Hepatocyte (in vitro differentiated cells): ENCODE results near the gene HNRNPH1. TPM values are rescaled to one million over a fixed set of nuclear protein-coding genes. Genes with fewer than 3 reads are reported as not detected.

Experiments
- DNase-seq: peaks from one replicate; pipeline ENCODE4 v3.0.0-alpha.2; 2016; ENCODE audit warnings: low spot score
- H2AFZ ChIP-seq: fragments of 200-600 bp; sonication (generic); 2 replicates; pipeline ENCODE4 v1.6.0; 2016; ENCODE audit warnings: antibody characterized with exemption, mild to moderate bottlenecking
- H3K27ac ChIP-seq: fragments of 200-600 bp; sonication (generic); 2 replicates; pipeline ENCODE4 v1.5.1; 2016; ENCODE audit warnings: mild to moderate bottlenecking
- H3K27me3 ChIP-seq: fragments of 200-600 bp; sonication (generic); 2 replicates; pipeline ENCODE4 v1.6.1; 2016
- H3K36me3 ChIP-seq: fragments of 200-600 bp; sonication (generic); replicated peaks from 2 replicates; pipeline ENCODE4 v1.5.1; 2016; ENCODE audit warnings: low read depth; ENCODE audit not compliant: insufficient read depth
- H3K4me1 ChIP-seq: fragments of 200-600 bp; sonication (generic); 2 replicates; pipeline ENCODE4 v1.5.1; 2016; ENCODE audit warnings: mild to moderate bottlenecking, moderate library complexity; ENCODE audit not compliant: insufficient read depth
- H3K4me2 ChIP-seq: fragments of 200-600 bp; sonication (generic); 2 replicates; pipeline ENCODE4 v1.6.0; 2016
- H3K4me3 ChIP-seq: fragments of 200-600 bp; sonication (generic); 2 replicates; pipeline ENCODE4 v1.5.1; 2016; ENCODE audit warnings: mild to moderate bottlenecking
- H3K79me2 ChIP-seq: fragments of 200-600 bp; sonication (generic); 2 replicates; pipeline ENCODE4 v1.6.0; 2017; ENCODE audit warnings: mild to moderate bottlenecking
- H3K9me2 ChIP-seq: fragments of 200-600 bp; sonication (generic); replicated peaks from 2 replicates; pipeline ENCODE4 v1.6.0; 2017; ENCODE audit warnings: mild to moderate bottlenecking; ENCODE audit not compliant: insufficient read depth
- H3K9me3 ChIP-seq: fragments of 200-600 bp; sonication (generic); 2 replicates; pipeline ENCODE4 v1.5.1; 2016; ENCODE audit warnings: low read depth, mild to moderate bottlenecking
- H4K20me1 ChIP-seq: fragments of 200-600 bp; sonication (generic); 2 replicates; pipeline ENCODE4 v1.6.0; 2016; ENCODE audit warnings: mild to moderate bottlenecking; ENCODE audit not compliant: insufficient read depth, poor library complexity, severe bottlenecking
- EZH2 ChIP-seq: fragments of 200-600 bp; sonication (generic); IDR thresholded peaks from 2 replicates; pipeline ENCODE4 v1.6.1; 2016; ENCODE audit warnings: antibody characterized with exemption, mild to moderate bottlenecking, borderline replicate concordance
- EZH2phosphoT487 ChIP-seq: fragments of 200-600 bp; sonication (generic); IDR thresholded peaks from one replicate; pipeline ENCODE4 v1.6.1; 2018; ENCODE audit warnings: antibody characterized with exemption, mild to moderate bottlenecking, low read depth, moderate library complexity; ENCODE audit not compliant: unreplicated experiment, severe bottlenecking
- WGBS: methylation state at CpG from one replicate; pipeline ENCODE4 v1.1.6; 2016; ENCODE audit warnings: low lambda C conversion rate; ENCODE audit errors: missing lambda C conversion rate; 5-methylcytosine and 5-hydroxymethylcytosine counted together
- polyA plus RNA-seq: library from polyadenylated mRNA; unstranded; fragments of >200 nt; fragmentation: Nextera tagmentation; extraction: Ambion mirVana; gene quantifications from 2 replicates; pipeline ENCODE4 v1.2.1, GENCODE V29; 2016
- total RNA-seq: library from RNA; depleted of rRNA; stranded (reverse); fragments of >200 nt; gene quantifications from 2 replicates; pipeline ENCODE4 v1.2.3, GENCODE V29; 2014
- TF ChIP-seq, protein P1 (sequence below): fragments of 200-600 bp; sonication (generic); IDR thresholded peaks from 2 replicates; pipeline ENCODE4 v1.5.1; 2016; ENCODE audit warnings: antibody characterized with exemption, mild to moderate bottlenecking; ENCODE audit not compliant: poor library complexity

The HNRNPH1 gene
- total and polyA plus RNA-seq, 2 experiments from 2014 or later: 99.9 to 485 TPM

DNA sequence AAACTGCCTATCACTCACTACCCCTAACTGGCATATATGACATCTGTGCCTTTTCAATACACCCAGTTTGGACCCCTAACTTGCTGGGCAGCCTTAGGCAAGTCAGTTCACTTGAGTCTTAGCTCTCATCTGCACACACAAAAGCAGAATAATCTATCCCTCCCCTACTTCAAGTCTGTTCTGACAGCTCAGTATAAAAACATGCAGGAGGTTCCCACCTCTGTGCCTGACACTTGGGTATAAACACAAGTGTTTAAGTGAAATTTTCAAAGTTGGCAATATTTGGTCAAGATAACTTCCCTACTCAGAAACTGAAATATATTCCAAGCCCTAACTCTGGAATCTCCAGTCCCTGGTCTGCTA is 12.6 kb downstream of the HNRNPH1 start:
- Histone ChIP-seq H3K4me3 (no peak overlapping the region), H2AFZ (no peak overlapping the region), H3K4me2 (no peak overlapping the region), H3K79me2 (peaks cover 35% of the 10 kb centered on the region), H3K27me3 (no peaks in the 10 kb centered on the region), H3K4me1 (no peaks in the 10 kb centered on the region), H4K20me1 (peaks cover 73% of the 10 kb centered on the region), H3K9me2 (no peaks in the 10 kb centered on the region), H3K27ac (no peak overlapping the region), H3K36me3 (peaks cover 3% of the 10 kb centered on the region), H3K9me3 (no peaks in the 10 kb centered on the region)
- DNase-seq: no peak
- TF ChIP-seq, protein P1, sequence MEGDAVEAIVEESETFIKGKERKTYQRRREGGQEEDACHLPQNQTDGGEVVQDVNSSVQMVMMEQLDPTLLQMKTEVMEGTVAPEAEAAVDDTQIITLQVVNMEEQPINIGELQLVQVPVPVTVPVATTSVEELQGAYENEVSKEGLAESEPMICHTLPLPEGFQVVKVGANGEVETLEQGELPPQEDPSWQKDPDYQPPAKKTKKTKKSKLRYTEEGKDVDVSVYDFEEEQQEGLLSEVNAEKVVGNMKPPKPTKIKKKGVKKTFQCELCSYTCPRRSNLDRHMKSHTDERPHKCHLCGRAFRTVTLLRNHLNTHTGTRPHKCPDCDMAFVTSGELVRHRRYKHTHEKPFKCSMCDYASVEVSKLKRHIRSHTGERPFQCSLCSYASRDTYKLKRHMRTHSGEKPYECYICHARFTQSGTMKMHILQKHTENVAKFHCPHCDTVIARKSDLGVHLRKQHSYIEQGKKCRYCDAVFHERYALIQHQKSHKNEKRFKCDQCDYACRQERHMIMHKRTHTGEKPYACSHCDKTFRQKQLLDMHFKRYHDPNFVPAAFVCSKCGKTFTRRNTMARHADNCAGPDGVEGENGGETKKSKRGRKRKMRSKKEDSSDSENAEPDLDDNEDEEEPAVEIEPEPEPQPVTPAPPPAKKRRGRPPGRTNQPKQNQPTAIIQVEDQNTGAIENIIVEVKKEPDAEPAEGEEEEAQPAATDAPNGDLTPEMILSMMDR: no peak
- TF ChIP-seq EZH2phosphoT487: no peak
- no peak for TF ChIP-seq EZH2

DNA sequence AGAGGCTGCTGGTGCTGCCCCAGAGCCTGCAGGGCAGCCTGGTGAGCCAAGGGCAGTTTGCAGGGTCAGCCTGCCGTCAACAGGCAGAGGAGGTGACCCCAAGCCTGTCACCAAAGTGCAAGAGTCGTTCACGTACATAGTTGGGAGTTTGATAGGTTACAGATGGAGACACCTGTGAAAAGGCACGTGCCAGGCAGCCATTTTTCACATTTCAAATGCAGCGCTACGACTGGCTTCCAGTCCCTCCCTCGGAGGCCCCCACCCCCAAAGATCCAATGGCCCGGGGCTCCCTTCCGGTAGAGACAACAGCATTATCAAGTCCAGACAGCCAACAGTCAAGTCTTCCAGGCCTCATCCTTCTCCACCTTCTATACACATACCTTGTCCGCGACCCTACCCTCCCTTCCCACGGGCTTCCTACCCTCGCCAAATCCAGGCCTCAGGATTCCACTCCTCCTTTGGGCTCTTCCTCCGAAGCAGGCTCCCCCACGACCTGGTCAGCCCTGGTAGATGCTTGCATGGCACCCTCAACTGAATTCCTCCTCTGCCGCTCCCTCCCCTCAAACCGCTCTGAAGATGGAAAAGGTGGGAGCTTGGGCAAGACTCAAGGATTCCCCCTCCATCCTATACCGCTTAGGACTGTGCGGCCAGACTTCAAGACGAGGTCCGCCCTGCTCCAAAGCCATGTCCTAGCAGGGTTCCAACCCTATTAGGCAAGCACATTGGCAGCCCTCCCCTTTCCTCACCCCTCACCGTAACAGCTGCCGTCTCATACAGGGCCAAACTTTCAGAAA is 13.2 kb downstream of the HNRNPH1 start:
- Histone ChIP-seq H3K9me3 (no peaks in the 10 kb centered on the region), H3K27ac (no peak overlapping the region), H3K4me1 (no peaks in the 10 kb centered on the region), H4K20me1 (peaks cover 67% of the 10 kb centered on the region), H3K9me2 (no peaks in the 10 kb centered on the region), H3K36me3 (peaks cover 3% of the 10 kb centered on the region), H3K4me3 (no peak overlapping the region), H3K27me3 (no peaks in the 10 kb centered on the region), H2AFZ (no peak overlapping the region), H3K79me2 (peaks cover 29% of the 10 kb centered on the region), H3K4me2 (no peak overlapping the region)
- WGBS: 79% methylated on average over 23 of the region's 23 CpGs
- TF ChIP-seq EZH2phosphoT487 (no peak), EZH2 (no peak)
- TF ChIP-seq, protein P1: no peak
- no peak for DNase-seq

DNA sequence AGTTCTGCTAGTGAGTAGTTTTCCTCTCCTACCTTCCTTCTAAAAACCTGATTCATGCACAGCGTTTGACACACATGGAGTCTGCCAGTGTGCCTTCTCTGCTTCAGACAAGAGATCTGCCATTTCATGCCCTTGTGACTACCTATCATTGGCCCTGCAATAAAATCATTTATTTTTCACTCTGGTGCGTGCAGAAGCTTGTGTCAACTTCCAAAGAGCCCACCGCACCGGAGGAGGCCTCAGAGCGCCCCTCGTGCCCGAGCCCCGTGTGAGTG is 13.7 kb downstream of the HNRNPH1 start:
- Histone ChIP-seq H3K27ac (peak overlapping the region; percentile 6), H3K4me1 (no peaks in the 10 kb centered on the region), H2AFZ (no peak overlapping the region), H3K9me2 (no peaks in the 10 kb centered on the region), H3K36me3 (peaks cover 2% of the 10 kb centered on the region), H3K79me2 (peaks cover 24% of the 10 kb centered on the region), H4K20me1 (peaks cover 62% of the 10 kb centered on the region), H3K9me3 (no peaks in the 10 kb centered on the region), H3K27me3 (no peaks in the 10 kb centered on the region), H3K4me2 (no peak overlapping the region), H3K4me3 (no peak overlapping the region)
- WGBS: 90% methylated on average over 8 of the region's 8 CpGs
- TF ChIP-seq, protein P1: no peak
- no peak for TF ChIP-seq EZH2
- DNase-seq: no peak
